Spleen (tissue), 7 donors: ENCODE measurements around the gene TSHZ3.

ENCODE experiments used
- CTCF ChIP-seq, 11 experiments: fragments of 200-600 bp in 7 of 11; fragments of 450-650 bp in 4 of 11; sonication (generic) in 4 of 11; IDR thresholded peaks in 8 of 11; conservative IDR thresholded peaks in 3 of 11; 1 replicate in 7 of 11; 2 replicates in 4 of 11; pipeline versions ENCODE4 v1.4.0 to v1.8.0; 2016 to 2021; ENCODE audit warnings: antibody characterized with exemption in 11 of 11, inconsistent platforms in 4 of 11, mild to moderate bottlenecking in 1 of 11
- POLR2A ChIP-seq, 3 donors: fragments of 450-650 bp; IDR thresholded peaks; one replicate each; pipeline ENCODE4 v1.5.1; 2017; ENCODE audit warnings: antibody characterized with exemption in 3 of 3, mild to moderate bottlenecking in 1 of 3
- POLR2AphosphoS5 ChIP-seq, 3 donors: sonication (generic); formaldehyde crosslinking; IDR thresholded peaks; one replicate each; pipeline ENCODE4 v1.5.1; 2017; ENCODE audit warnings: antibody characterized with exemption in 3 of 3
- donor health status: DM: no; HTN: no; CAD: no; lungs with moderate emphysema.
- donor health status: DM: no; HTN: no; CAD: no.
- donor health status: DM: no; HTN: no; CAD: no.

GRCh38 chr19:31352296-31352781, 3.1 kb upstream of the TSHZ3 start:
- no peak for TF ChIP-seq CTCF (IDR thresholded peaks at IDR 0.05 in 8 of 11, conservative IDR thresholded peaks at IDR 0.05 in 3 of 11)
- TF ChIP-seq POLR2AphosphoS5 (IDR thresholded peaks at IDR 0.05) = no peak
- no peak for TF ChIP-seq POLR2A (IDR thresholded peaks at IDR 0.05)
